NCI-H1105 (cell line): ENCODE data around the gene NADSYN1.

ENCODE experiments used
- DNase-seq: peaks from one replicate; lab custom pipeline; 2025; lab: John Stamatoyannopoulos, UW

Gene NADSYN1

DNA sequence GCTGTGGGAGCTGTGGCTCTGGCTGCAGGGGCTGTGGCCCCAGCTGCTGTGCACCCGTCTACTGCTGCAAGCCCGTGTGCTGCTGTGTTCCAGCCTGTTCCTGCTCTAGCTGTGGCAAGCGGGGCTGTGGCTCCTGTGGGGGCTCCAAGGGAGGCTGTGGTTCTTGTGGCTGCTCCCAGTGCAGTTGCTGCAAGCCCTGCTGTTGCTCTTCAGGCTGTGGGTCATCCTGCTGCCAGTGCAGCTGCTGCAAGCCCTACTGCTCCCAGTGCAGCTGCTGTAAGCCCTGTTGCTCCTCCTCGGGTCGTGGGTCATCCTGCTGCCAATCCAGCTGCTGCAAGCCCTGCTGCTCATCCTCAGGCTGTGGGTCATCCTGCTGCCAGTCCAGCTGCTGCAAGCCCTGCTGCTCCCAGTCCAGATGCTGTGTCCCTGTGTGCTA lies 95.7 kb downstream of the NADSYN1 start:
- DNase-seq, result no peak
